Thyroid gland (tissue), 4 donors: ENCODE results near the gene ATP2A3.

Source experiments
- POLR2A ChIP-seq, 2 donors: fragments of 450-650 bp; IDR thresholded peaks; one replicate each; pipeline ENCODE4 v1.6.1; 2017; ENCODE audit warnings: antibody characterized with exemption in 2 of 2, mild to moderate bottlenecking in 2 of 2, moderate library complexity in 1 of 2
- TF ChIP-seq, protein P1 (sequence below), 6 experiments: fragments of 200-600 bp in 3 of 6; fragments of 450-650 bp in 3 of 6; sonication (generic) in 3 of 6; IDR thresholded peaks; one replicate each; pipeline ENCODE4 v1.5.1; 2016 to 2019; ENCODE audit warnings: antibody characterized with exemption in 6 of 6, mild to moderate bottlenecking in 2 of 6, inconsistent platforms in 1 of 6, moderate library complexity in 1 of 6

DNA sequence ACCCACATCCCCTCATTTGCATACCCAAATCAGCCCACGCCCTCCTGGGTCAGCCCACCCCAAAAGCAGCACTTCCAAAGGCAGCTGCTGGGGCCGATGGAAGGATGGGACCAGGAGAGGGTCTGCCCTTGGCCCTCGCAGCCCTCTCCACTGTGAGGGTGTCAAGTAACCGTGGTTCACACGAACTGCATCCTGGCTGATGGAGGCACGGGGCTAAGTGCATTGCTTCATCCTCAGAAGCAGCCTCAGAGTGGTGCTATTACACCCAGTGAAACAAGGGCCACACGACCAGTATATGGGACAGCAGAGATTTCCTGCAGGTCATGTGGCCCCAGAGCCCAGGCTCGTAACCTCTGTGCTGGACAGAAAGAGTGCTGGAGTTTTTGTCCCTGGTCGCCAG, 13.2 kb upstream of the ATP2A3 start:
- TF ChIP-seq, protein P1, sequence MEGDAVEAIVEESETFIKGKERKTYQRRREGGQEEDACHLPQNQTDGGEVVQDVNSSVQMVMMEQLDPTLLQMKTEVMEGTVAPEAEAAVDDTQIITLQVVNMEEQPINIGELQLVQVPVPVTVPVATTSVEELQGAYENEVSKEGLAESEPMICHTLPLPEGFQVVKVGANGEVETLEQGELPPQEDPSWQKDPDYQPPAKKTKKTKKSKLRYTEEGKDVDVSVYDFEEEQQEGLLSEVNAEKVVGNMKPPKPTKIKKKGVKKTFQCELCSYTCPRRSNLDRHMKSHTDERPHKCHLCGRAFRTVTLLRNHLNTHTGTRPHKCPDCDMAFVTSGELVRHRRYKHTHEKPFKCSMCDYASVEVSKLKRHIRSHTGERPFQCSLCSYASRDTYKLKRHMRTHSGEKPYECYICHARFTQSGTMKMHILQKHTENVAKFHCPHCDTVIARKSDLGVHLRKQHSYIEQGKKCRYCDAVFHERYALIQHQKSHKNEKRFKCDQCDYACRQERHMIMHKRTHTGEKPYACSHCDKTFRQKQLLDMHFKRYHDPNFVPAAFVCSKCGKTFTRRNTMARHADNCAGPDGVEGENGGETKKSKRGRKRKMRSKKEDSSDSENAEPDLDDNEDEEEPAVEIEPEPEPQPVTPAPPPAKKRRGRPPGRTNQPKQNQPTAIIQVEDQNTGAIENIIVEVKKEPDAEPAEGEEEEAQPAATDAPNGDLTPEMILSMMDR (IDR thresholded peaks at IDR 0.05), result no peak
- no peak for TF ChIP-seq POLR2A (IDR thresholded peaks at IDR 0.05)
